ENCODE measurements around the gene FBXW11. TPM values are rescaled to one million over a fixed set of nuclear protein-coding genes. Genes with fewer than 3 reads are reported as not detected.

FBXW11 gene
- total and polyA plus RNA-seq, 10 of the 15 experiments (the other 5 are each of a cell fraction or from before 2014, with no cell fraction given), result 4.3 to 61.5 (median 40.0) TPM

- TF ChIP-seq EP300 (IDR thresholded peaks at IDR 0.05; ENCODE audit: borderline replicate concordance in 1 of 2, control insufficient read depth in 1 of 2, low read depth in 2 of 2, low read length in 2 of 2) (0 out of 4 replicates have a peak, but pooled peaks have one; percentile 25 to 34), PAX8 (IDR thresholded peaks at IDR 0.05) (no peak), MLLT1 (IDR thresholded peaks at IDR 0.05) (no peak), SREBF1 (IDR thresholded peaks at IDR 0.05; ENCODE audit: low read length) (no peak), RCOR1 (conservative IDR thresholded peaks at IDR 0.05; ENCODE audit: low read depth, low read length) (no peak), SREBF2 (IDR thresholded peaks at IDR 0.05; ENCODE audit: low read length) (no peak), KDM1A (IDR thresholded peaks at IDR 0.05; ENCODE audit: borderline replicate concordance) (no peak), TCF7 (IDR thresholded peaks at IDR 0.05; ENCODE audit: borderline replicate concordance) (no peak), SMARCA5 (IDR thresholded peaks at IDR 0.05) (no peak), CBX3 (IDR thresholded peaks at IDR 0.05; ENCODE audit: borderline replicate concordance, low read depth) (no peak), ZBTB4 (CRISPR knock-in tag; IDR thresholded peaks at IDR 0.05) (no peak), NR2C1 (IDR thresholded peaks at IDR 0.05) (no peak), RBBP5 (conservative IDR thresholded peaks at IDR 0.05) (no peak), FOXM1 (IDR thresholded peaks at IDR 0.05; ENCODE audit: low read depth, low read length) (no peak), WRNIP1 (IDR thresholded peaks at IDR 0.05; ENCODE audit: borderline replicate concordance, low read depth, low read length) (no peak), NBN (IDR thresholded peaks at IDR 0.05) (no peak), ZSCAN29 (IDR thresholded peaks at IDR 0.05) (no peak), NR2F1 (conservative IDR thresholded peaks at IDR 0.05) (no peak), ZNF274 (IDR thresholded peaks at IDR 0.05; ENCODE audit: insufficient read depth, insufficient read length) (no peak), IKZF2 (IDR thresholded peaks at IDR 0.05) (peak; percentile 39 to 52; a peak in 3 of 4 replicates), POLR2AphosphoS2 (IDR thresholded peaks at IDR 0.05; ENCODE audit: low read depth, low read length) (no peak)
- TF ChIP-seq, protein P1, sequence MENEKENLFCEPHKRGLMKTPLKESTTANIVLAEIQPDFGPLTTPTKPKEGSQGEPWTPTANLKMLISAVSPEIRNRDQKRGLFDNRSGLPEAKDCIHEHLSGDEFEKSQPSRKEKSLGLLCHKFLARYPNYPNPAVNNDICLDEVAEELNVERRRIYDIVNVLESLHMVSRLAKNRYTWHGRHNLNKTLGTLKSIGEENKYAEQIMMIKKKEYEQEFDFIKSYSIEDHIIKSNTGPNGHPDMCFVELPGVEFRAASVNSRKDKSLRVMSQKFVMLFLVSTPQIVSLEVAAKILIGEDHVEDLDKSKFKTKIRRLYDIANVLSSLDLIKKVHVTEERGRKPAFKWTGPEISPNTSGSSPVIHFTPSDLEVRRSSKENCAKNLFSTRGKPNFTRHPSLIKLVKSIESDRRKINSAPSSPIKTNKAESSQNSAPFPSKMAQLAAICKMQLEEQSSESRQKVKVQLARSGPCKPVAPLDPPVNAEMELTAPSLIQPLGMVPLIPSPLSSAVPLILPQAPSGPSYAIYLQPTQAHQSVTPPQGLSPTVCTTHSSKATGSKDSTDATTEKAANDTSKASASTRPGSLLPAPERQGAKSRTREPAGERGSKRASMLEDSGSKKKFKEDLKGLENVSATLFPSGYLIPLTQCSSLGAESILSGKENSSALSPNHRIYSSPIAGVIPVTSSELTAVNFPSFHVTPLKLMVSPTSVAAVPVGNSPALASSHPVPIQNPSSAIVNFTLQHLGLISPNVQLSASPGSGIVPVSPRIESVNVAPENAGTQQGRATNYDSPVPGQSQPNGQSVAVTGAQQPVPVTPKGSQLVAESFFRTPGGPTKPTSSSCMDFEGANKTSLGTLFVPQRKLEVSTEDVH (IDR thresholded peaks at IDR 0.05; ENCODE audit: low read depth, partially characterized antibody), result no peak
- TF ChIP-seq, protein P2, sequence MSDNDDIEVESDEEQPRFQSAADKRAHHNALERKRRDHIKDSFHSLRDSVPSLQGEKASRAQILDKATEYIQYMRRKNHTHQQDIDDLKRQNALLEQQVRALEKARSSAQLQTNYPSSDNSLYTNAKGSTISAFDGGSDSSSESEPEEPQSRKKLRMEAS (IDR thresholded peaks at IDR 0.05; ENCODE audit: low read depth, low read length), result no peak
- TF ChIP-seq, protein P3, sequence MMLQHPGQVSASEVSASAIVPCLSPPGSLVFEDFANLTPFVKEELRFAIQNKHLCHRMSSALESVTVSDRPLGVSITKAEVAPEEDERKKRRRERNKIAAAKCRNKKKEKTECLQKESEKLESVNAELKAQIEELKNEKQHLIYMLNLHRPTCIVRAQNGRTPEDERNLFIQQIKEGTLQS (IDR thresholded peaks at IDR 0.05; ENCODE audit: borderline replicate concordance, extremely low read depth, low read depth, low read length), result no peak
These were observed 99.5 kb downstream of the FBXW11 start (continued) for GRCh38 chr5:171906703-171907590.
